Activated CD4-positive, CD25-positive, alpha-beta regulatory T cell treated with anti-CD3 and anti-CD28 coated beads, Interleukin-2, amount 50 U/mL, for 72 hours (primary cell): ENCODE data around the gene HOXD4.

Experiments
- DNase-seq: peaks from one replicate; pipeline ENCODE4 v3.0.0; 2021

The HOXD4 gene

DNA sequence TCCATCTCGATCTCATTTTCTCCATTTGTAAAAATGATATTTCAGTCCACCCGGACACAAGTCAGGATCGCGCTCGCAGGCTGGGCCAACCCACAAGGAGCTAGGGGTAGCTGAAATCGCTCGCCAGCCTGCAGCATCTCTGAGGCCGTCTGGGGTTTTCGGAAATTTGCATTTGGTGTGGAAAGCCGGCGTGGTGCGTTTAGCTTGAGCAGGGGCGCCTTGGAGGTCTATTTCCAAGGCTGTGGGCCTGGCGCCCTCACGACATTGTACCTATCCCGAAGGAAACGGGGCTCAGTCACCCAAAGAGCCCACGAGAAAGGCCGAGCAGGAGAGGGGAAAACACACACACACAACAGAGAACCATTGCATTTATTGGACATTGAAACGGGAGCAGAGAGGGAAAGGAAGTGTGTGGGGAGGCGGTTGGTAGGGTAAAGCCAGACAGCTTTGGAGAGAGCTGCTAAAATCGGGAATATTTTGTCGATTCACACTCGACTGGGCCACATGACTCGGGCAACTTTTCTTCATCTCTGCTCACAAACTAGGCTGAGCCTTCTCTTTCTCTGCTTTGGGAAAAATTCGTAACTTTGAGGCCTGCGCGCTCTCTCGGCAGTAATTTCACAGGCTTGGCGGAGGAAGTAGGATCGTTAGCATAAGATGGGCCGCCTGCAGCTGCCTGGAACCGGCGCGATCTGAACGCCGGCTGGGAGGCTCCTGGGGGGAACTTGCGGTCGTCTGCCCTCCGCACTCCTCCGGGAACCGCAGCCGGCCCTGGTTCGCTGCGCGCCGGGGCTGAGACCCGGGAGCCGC, 23.0 kb upstream of the HOXD4 start:
- DNase-seq: no peak

DNA sequence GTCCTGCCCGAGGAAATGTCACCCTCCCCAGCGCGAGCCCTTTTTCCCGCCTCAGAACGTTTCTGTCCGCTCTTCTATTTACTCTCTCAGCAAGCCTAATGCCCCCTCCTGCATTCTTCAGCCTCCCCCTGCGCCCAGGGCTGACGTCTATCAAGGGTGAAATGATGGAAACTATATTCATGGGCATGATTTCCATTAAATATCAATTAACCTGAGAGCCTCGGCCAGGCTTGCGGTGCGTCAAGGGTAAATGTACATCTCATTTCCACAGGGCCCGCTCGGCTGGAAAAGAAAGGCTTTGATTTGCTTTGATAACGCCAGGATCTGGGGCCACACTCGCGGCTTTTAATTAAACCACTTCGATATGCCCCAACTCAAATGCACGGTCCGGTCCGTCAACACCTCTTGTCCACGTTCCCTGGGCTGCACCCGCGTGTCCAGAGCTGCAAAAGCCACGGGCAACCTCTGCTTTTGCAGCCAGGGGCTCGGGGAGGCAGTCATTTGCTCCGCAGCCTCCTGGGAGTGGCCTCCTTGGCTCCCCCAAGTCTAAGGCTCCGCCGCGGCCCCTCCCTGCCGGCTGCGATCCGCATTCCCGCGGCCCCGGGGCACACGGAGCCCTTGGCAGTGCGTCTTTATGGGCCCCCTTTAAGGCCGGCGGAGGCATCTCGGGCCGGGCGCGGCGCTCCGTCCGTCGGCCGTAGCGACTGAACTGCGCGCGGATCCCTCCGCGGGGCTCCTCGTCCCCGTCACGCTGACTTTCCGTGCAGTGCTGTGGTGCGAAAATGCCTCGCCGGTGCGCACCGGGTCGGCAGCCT, 22.2 kb upstream of the HOXD4 start, which contains the start of gene HOXD8:
Gene HOXD8 (plus strand): TSS at position 724 of the 815 bp plus-strand sequence. CDS start 662 bp downstream, outside the sequence.
- no peak for DNase-seq

DNA sequence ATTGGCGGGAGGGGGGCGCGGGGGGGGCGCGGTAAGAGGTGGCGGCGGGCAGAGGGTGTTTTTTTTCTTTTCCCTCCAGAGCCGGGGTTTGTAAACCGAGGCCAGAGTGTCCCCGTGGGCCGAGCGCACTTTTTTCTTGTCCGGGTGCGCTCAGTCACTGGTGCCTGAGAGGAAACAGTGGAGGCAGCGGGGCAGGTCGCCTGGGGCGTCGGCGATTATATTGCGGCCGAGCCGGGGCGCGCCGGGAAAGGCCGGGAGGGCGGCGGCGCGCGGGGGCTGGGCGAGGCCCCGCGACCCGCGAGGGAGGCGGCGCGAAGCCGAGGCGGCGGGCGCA, 21.6 kb upstream of the HOXD4 start:
- DNase-seq: no peak

DNA sequence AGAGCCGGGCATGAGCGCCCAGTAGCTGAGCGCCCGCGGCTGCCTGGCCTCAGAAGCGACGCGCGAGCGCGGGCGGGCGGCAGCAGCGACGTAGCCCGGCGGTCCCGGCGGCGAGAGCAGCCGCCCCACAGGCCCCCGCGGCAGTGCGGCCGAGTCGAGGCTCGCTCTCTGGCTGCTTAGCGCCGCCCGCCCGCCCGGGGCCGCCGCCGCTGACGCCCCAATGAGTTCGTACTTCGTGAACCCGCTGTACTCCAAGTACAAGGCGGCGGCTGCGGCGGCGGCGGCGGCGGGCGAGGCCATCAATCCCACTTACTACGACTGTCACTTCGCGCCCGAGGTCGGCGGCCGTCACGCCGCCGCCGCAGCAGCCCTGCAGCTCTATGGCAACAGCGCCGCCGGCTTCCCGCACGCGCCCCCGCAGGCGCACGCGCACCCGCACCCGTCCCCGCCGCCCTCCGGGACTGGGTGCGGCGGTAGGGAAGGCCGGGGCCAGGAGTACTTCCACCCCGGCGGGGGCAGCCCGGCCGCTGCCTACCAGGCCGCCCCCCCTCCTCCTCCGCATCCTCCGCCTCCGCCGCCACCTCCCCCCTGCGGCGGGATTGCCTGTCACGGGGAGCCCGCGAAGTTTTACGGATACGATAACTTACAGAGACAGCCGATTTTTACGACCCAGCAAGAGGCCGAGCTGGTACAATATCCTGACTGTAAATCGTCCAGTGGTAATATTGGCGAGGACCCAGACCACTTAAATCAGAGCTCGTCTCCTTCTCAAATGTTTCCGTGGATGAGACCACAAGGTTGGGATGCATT, 21.0 kb upstream of the HOXD4 start:
- DNase-seq: no peak

DNA sequence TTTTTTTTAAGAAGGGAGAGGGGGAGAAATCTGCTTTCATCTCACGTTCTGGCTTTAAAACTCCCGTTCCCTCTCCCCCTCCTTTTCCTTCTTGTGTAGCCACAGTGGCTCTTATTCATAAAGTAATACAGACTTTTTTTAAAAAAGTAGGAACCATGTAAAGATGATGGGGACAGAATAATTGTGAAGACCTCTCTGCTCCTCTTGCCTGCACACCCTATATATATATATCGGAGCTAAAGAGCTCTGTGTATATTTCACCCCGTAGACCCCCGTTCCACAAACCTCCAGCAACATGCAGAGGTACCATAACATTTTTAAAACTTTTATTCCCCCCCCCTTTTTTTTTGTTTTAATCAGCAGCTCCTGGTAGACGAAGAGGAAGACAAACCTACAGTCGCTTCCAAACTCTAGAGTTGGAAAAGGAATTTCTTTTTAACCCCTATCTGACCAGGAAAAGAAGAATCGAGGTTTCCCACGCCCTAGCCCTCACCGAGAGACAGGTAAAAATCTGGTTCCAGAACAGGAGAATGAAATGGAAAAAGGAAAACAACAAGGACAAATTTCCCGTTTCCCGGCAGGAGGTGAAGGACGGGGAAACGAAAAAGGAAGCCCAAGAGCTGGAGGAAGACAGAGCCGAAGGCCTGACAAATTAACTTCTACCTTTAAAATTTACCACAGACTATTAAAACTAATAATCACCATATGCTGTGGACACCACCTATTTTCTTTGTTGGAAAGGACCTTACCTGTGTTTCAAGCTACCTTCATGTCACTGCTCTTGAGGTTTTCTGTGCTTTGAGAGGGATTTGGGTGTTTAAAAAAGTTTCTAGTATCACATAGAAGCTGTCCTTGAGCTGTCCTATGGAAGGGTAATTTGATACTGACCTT, 20.1 kb upstream of the HOXD4 start:
- no peak for DNase-seq

DNA sequence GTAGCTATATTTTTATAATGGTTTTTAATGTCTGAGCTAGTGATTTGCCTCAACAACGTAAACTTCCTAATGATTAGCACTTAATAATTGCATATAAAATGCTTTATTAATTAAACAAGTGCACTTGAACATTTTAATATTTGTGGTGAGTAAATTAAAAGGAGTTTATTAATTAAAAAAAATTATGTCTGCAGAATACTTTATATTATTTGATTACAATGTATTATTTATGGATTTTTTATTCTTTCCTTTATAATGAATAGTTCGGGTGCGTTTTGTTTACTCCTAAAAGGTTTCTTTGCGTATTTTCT, 19.5 kb upstream of the HOXD4 start:
- DNase-seq: no peak

DNA sequence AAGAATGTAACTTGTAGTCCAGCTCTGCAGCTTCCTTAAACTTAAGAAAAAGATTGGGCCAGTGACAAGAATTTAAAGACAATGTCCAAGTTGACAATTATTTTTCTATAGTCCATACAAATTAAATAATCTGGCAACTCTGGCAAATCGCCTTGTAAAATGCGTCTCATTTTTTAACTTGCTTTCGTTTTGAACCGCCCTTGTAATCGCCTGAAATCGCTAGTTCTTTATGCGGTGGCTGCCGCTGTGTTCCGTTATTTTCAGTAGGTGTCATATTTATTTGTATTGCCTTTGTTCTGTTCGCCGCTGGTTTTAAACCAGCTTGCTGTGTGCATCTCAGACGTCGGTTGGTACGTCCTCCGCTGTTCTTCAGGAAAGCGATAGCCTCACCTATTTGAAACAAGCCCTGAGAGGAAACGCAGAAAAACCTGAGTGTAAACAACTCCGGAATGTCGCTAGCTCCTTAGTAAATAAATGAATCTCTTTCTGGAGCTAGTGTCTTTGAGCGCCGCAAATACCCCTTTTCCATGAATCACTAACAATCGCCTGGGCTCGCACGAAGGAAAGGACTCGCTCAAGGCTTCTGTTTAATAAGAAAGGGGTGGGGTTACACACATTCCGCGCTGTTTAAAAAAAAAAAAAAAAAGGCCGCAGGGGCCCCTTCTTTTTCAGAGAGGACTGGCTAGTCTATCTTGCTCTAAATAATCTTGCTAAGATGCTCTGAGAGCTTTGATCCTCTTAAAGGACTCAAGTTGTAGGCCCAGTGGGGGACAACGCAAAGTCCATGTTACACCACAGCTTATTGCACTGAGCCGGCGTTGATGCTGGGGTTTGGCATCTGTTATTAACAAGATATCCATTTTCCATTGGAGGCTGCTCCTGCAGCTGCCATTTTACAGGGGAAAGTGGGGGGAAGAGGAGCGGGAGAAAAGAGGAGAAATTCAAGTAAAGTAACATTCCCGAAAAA, 18.9 kb upstream of the HOXD4 start:
- no peak for DNase-seq

DNA sequence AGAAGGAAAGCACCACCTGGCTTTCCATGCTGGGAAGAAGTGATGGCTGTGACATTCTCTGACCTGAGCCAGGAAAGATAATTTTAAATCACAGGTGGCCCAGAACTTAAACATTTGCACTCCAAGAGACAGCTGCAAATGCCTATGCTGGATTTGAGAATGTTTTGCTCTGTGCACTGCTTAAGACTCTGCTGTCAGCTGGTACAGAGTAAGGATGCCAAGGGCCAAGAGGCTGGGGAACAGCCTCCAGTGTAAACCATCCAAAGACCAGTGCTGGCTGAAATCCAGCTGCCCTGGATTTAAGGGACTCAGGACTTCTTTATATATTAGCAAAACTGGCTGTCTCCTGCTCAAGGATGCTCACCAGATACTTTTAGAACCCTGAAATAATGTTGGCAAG, 18.0 kb upstream of the HOXD4 start:
- no peak for DNase-seq

DNA sequence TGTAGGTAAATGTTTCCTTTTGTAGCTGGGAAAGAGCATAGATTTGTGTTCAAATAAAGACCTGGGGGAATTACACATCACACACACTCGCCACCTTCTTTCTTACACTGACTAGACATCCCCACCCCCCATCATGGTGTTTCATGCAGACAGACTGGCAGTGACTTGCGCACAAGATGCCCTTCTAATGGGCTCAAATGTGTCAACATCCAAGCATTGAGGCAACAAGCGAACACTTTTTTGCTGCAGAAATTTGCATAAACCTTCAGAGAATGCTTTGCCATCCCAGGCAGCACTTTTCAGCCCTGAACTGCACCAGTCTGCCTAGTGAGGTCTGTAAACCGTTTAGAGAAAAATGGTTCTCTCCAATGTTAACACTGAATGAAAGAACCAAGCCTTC, 17.3 kb upstream of the HOXD4 start:
- DNase-seq: no peak

DNA sequence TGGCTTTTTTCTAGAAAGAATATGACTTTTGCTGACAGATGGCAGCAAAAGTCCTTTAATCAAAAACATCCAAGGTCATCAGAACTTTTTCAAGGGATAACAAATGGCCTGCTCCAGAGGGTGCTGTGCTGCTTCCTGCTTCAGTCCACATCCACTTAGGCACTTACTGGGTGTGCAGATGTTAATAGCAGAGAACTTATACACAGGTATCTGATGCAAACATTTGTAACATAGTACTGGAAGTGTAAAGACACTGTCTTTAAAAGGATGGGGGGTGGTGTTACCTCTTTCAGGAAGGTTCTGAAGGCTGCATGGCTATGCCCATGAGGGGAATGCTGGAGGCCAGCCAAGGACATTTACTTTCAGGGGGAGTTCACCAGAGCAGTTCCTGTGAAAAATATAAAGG, 16.3 kb upstream of the HOXD4 start:
- DNase-seq: no peak

DNA sequence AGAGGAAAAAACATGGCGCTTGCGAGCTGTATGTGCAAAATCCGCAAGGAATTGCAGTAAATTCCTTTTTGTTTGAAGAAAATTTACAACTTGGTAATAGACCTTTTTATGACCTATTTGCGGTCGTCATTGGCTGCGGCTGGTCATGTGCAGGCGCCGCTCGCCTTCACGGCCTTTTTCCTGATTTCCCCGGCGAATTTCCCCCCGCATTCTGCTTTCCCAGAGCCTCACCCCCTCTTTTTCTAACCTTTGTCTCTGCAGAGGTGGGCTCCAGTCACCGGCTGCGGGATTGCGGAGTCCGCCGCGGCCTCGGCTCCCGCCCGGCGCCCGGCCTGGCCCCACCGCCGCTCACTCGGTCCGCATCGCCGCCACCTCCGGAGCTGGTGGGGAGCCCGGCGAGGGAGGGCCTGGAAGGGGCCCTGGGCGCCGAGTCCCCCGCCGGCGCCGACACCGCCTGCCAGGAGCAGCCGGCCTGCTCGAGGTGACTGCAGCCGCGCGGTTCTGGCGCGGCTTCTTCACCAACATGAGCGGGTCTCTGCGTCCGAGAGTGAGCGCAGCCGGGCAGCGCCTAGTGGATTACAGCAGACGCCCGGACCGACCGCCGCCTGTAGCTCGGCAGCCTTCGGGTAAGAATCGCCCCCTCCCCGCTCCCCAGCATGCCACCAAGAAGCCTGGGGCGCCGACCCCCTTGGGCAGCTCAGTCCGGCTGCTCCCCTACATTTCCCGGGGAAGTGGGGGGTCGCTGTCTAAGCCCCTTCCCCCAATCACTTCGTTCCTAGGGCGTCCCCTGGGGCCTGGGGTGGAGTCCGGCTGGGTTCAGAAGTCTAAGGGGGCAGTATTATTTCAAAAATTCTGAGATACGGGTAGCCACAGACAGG, 14.7 kb upstream of the HOXD4 start:
- no peak for DNase-seq

DNA sequence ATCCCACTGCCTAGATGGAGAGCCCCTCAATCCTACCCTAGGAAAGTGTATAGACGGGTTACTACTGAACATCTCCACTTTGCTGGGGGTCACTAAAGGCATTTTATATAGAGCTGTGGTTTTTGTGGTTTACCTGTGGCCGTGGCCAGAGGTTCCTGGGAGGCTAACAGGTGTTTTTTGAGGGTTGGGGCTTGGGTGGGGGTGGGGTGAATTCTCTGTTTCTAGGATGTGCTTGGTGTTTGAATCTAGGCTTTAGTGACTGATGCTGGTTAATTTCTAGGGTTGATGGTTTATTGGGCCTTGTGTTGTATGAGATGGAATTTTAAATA, 14.1 kb upstream of the HOXD4 start:
- DNase-seq: no peak

DNA sequence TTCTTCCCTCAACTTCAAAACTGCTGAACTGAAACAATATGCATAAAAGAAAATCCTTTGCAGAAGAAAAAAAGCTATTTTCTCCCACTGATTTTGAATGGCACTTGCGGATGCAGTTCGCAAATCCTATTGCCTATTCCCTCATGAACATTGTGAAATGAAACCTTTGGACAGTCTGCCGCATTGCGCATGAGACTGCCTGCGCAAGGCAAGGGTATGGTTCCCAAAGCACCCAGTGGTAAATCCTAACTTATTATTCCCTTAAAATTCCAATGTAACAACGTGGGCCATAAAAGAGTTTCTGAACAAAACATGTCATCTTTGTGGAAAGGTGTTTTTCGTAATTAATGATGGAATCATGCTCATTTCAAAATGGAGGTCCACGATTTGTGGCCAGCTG, 13.4 kb upstream of the HOXD4 start:
- DNase-seq: no peak

DNA sequence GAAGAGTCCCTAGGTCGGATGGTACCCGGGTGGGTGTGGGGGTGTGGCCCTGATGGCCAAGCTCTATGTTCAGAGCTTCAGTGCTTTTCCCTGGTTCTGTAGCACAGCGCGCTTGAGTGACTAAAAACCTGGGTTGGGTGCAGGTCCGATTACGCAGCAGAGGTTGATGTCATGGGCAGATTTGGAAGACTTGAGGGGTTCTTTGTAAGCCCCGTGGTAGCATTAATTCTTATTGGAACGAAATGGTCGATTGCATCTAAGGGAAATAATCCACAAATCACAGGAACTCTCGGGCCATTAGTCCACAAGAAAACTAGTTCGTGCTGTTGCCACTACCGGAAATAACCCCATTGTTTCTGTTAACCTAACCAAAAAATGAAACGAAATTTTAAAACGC, 12.8 kb upstream of the HOXD4 start:
- no peak for DNase-seq

DNA sequence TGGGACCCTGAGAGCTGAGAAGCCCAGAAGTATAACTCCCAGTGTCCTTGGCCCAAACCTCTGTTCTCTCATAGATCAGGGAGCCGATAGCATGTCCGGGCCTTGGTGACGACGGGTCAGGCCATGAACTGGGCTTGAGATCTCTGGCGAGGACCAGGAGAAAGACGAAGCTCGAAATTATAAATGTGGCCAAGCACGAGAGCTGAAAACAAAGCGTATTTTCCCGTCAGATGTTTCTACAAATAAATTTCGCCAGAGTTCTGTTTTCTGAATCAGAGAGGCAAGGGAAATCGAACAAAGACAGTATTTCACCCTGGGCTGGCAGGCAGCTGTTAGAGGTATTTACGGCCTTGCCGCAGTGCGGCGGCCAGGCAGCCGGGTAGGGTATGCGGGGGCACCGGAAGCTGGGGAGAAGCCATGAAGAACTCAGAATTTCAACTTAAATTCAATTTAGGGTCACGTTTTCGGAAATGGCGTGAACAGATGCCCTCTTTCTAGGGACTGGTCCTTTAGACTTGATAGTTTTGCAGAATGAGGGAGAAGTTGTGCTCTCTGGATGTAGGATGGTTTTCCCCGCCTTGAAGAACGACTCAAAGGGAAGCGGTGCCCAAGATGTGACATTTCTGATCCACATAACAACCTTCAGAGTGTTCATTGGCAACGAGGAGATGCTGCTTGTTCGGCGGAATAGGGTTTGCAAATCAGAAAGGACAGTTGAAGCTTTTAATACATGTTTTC, 12.3 kb upstream of the HOXD4 start:
- DNase-seq: no peak

DNA sequence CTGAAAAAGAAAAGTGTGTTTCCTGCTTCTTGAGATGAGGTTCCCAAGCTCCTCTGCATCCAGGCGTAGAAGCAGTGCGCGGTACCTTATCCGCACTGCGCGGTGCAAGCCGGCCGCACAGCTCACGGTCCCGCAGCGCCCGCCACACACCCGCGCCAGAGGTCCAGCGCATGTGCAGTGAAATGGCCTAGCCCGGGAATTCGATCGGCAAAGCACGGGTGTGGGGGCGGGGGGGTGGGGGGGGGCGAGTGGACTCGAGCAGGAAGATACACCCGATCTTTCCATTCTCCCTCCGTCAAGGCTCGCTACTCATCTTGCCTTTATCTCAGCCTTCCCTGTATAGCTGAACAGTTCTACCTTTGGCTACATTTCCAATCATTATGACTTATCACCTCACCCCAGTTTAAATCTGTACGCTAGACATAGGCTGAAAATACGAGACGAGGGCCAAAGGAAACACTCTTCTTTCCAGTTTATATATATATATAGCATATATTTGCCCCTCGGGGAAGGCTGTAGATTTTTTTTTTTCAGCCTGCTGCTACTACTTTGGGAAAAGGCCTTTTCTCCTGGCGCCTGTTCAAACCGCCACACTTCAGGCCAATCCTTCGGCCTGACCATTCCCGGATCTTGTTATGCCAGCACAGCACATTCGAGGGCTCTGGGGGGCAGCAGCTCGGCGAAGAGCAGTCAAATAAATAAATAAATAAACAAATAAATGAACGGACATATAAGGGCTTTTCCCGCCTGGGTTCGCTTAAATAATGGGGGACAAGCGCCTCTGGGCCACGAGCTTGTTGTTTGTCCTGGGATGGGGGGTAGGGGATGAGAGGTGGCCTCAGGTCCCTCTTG, 11.5 kb upstream of the HOXD4 start:
- no peak for DNase-seq

DNA sequence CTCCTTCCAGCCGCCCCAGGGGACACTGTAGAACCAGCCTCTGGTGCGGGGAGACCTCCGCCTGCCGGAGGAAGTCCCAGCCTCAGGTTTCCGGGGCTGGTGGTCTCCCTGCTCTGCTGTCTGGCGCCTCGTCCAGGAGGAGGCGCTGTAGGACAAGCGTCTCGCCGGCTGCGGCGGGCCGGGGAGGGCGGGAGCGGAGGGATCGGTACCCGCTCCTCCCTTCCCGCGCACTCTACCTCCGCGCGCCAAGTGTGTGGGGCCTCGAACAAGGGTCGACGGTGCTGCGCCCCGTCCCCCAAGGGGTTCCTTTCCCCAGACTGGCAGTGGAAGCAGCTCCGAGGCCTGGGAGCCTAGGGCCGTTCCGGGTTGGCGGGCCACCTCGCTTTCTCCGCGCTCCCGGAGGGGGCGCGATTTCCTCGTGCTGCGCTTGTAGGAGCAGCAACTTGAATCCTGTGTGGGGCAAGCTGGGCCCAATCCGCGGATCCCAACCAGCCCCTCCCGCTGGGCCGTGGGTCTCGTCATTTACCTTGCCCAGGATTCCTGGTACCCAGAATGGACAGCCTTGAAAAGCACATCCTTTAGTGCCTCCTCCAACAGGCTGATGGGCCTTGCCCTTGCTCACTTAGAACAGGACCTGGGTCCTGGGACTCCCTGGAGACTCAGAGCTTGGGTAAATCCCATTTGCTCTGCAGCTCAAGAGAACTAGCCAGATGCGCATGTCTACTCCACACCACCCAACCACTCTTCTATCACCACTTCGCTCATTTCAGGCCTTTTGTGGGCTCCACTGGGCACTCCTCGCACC, 10.6 kb upstream of the HOXD4 start:
- peak; percentile 56 for DNase-seq

DNA sequence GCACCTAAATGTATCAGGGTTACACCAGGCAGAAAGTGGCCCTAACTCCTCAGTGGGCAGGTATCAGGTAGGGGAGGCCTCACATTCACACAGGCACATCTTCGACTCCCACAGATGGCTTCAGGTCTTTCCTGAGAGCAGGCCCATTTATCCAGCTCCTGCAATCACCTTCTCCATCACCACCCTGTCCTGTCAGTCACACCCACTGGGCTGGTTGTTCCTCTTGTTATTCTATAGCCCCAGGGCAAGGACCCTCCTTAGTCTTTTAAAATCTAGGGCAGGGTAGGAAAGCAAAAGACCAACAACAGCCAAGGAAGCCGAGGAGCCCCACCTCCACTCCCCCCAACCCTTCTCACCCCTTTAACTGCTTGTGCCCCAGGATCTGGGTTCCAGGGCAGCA, 9.1 kb upstream of the HOXD4 start:
- DNase-seq: no peak
